ELR (cell line): ENCODE data around the gene MSLN.
"Not testable (repeated sequence)": the region's sequence is repeated elsewhere in the genome, so short reads cannot be mapped to it uniquely, and the experiment has no call there.

Experiments used
- DNase-seq: peaks from one replicate; pipeline ENCODE4 v3.0.0-alpha.2; 2015; ENCODE audit warnings: low read depth

The MSLN gene

GRCh38 chr16:735982-736453, 24.5 kb upstream of the MSLN start:
- DNase-seq = no peak

GRCh38 chr16:736936-737481, 23.5 kb upstream of the MSLN start:
- DNase-seq = no peak

- no peak for DNase-seq
Observed at GRCh38 chr16:739560-740458, 20.7 kb upstream of the MSLN start.

GRCh38 chr16:740459-740763, 20.1 kb upstream of the MSLN start:
- DNase-seq = no peak

GRCh38 chr16:740764-741505, 19.6 kb upstream of the MSLN start, which contains the start of gene CIAO3:
CIAO3 (minus strand) TSS chr16:740997; CDS start chr16:740985, 12 bp downstream.
- peak; percentile 91 for DNase-seq

- DNase-seq = no peak
Observed at GRCh38 chr16:741986-742629, 18.4 kb upstream of the MSLN start.

- DNase-seq = not testable (repeated sequence)
Observed at GRCh38 chr16:742894-743293, 17.6 kb upstream of the MSLN start.

GRCh38 chr16:743794-744500, 16.6 kb upstream of the MSLN start:
- DNase-seq = no peak

GRCh38 chr16:745739-746138, 14.8 kb upstream of the MSLN start:
- DNase-seq = peak; percentile 43

- no peak for DNase-seq
Observed at GRCh38 chr16:746637-747036, 13.9 kb upstream of the MSLN start.

- DNase-seq = no peak
Observed at GRCh38 chr16:747978-748746, 12.4 kb upstream of the MSLN start.

GRCh38 chr16:749010-749409, 11.5 kb upstream of the MSLN start:
- peak; percentile 50 for DNase-seq

GRCh38 chr16:750485-750884, 10.0 kb upstream of the MSLN start:
- no peak for DNase-seq

- no peak for DNase-seq
Observed at GRCh38 chr16:751152-752006, 9.2 kb upstream of the MSLN start.

GRCh38 chr16:752007-752312, 8.6 kb upstream of the MSLN start:
- no peak for DNase-seq

- not testable (repeated sequence) for DNase-seq
Observed at GRCh38 chr16:754121-754607, 6.4 kb upstream of the MSLN start.

GRCh38 chr16:754656-755055, 5.9 kb upstream of the MSLN start:
- no peak for DNase-seq

- DNase-seq = no peak
Observed at GRCh38 chr16:756428-756827, 4.1 kb upstream of the MSLN start.

GRCh38 chr16:759110-759910, 1.2 kb upstream of the MSLN start:
- DNase-seq = no peak
